HepG2 (cell line): ENCODE measurements around the gene PLCB2. TPM values are rescaled to one million over a fixed set of nuclear protein-coding genes. Genes with fewer than 3 reads are reported as not detected.

ENCODE experiments used
- ATAC-seq: fragments of 200-7000 bp; cut with Tn5 transposase; 3 replicates; pipeline ENCODE4 v1.9.1; 2020; ENCODE audit warnings: mild to moderate bottlenecking, moderate library complexity
- BruUV-seq: library from RNA; stranded (reverse); fragments of 400-500 nt; replicated peaks from 2 replicates; lab custom pipeline; 2021; lab: Mats Ljungman, UMichigan
- CTCF ChIA-PET: fragments of 300-600 bp; formaldehyde crosslinking; extraction: SDS; loops from one replicate; lab custom pipeline; 2021; ENCODE audit warnings: low total read pairs, inconsistent platforms, low intra/inter-chr PET ratio; lab: Yijun Ruan, JAX
- POLR2A ChIA-PET: fragments of 350-600 bp; sonication (Branson Sonifier 250); formaldehyde crosslinking; loops from one replicate; lab custom pipeline; 2020; ENCODE audit warnings: antibody characterized with exemption, inconsistent platforms; lab: Yijun Ruan, JAX
- DNase-seq: peaks from one replicate; pipeline ENCODE4 v3.0.0-alpha.2; 2015; ENCODE audit warnings: low spot score
- FAIRE-seq: peaks from 3 replicates; lab custom pipeline; 2011; peaks lifted over from hg19 to GRCh38; lab: Jason Lieb, UNC
- H2AFZ ChIP-seq: one replicate; pipeline ENCODE4 v1.6.1; 2011; ENCODE audit warnings: low read length, inconsistent platforms
- H3K27ac ChIP-seq: fragments of 300-600 bp; 3 replicates; pipeline ENCODE4 v1.8.0; 2011; ENCODE audit warnings: mixed run types, mild to moderate bottlenecking, mixed read lengths, low read length, inconsistent platforms; ENCODE audit not compliant: insufficient read depth; ENCODE audit errors: extremely low read length
- H3K27me3 ChIP-seq, 2 experiments: fragments of 200-600 bp in 1 of 2; 2 replicates in 1 of 2; 3 replicates in 1 of 2; pipeline versions ENCODE4 v1.6.0 to v1.8.0; 2011; ENCODE audit warnings: low read length in 2 of 2, mild to moderate bottlenecking in 2 of 2, moderate library complexity in 2 of 2, inconsistent platforms in 1 of 2; ENCODE audit not compliant: insufficient read depth in 2 of 2, control insufficient read depth in 1 of 2
- H3K36me3 ChIP-seq, 2 experiments: fragments of 200-600 bp in 1 of 2; replicated peaks in 1 of 2; 2 replicates in 1 of 2; 3 replicates in 1 of 2; pipeline versions ENCODE4 v1.5.1 to v1.8.0; 2011; ENCODE audit warnings: low read length in 2 of 2, inconsistent platforms in 1 of 2; ENCODE audit not compliant: insufficient read depth in 2 of 2, control insufficient read depth in 1 of 2
- H3K4me1 ChIP-seq: 2 replicates; pipeline ENCODE4 v1.5.1; 2012; ENCODE audit warnings: low read length, inconsistent platforms; ENCODE audit not compliant: insufficient read depth
- H3K4me2 ChIP-seq: 2 replicates; pipeline ENCODE4 v1.6.0; 2011; ENCODE audit warnings: low read depth, low read length, inconsistent platforms
- H3K4me3 ChIP-seq, 3 experiments: fragments of 200-600 bp in 1 of 3; sonication (generic), shearing (Covaris generic) in 1 of 3; replicated peaks in 1 of 3; 2 replicates each; pipeline ENCODE4 v1.5.1; 2011 to 2016; ENCODE audit warnings: low read length in 3 of 3, inconsistent platforms in 2 of 3, low read depth in 2 of 3, mild to moderate bottlenecking in 2 of 3, control low read depth in 1 of 3, mixed read lengths in 1 of 3; ENCODE audit not compliant: insufficient read depth in 1 of 3
- H3K79me2 ChIP-seq: one replicate; pipeline ENCODE4 v1.6.1; 2011; ENCODE audit warnings: low read length, inconsistent platforms; ENCODE audit not compliant: insufficient read depth
- H3K9ac ChIP-seq: 2 replicates; pipeline ENCODE4 v1.6.0; 2011; ENCODE audit warnings: mild to moderate bottlenecking, low read depth, low read length, inconsistent platforms; ENCODE audit not compliant: insufficient read depth
- H3K9me3 ChIP-seq: 2 replicates; pipeline ENCODE4 v1.5.1; 2012; ENCODE audit warnings: mild to moderate bottlenecking, low read length
- H4K20me1 ChIP-seq: 2 replicates; pipeline ENCODE4 v1.6.0; 2011; ENCODE audit warnings: inconsistent platforms, mild to moderate bottlenecking, low read length, moderate library complexity; ENCODE audit not compliant: insufficient read depth
- ISL2 ChIP-seq: sonication (generic); formaldehyde crosslinking; IDR thresholded peaks from 2 replicates; pipeline ENCODE4 v1.5.0; 2020; ENCODE audit warnings: missing genetic modification reagents
- JUND ChIP-seq: sonication (generic); formaldehyde crosslinking; IDR thresholded peaks from 2 replicates; pipeline ENCODE4 v1.8.0; 2022; ENCODE audit warnings: mild to moderate bottlenecking, missing genetic modification reagents
- PITX1 ChIP-seq: sonication (generic); formaldehyde crosslinking; IDR thresholded peaks from 2 replicates; pipeline ENCODE4 v1.5.1; 2020; ENCODE audit warnings: mild to moderate bottlenecking, missing genetic modification reagents
- SP5 ChIP-seq: IDR thresholded peaks from 2 replicates; pipeline ENCODE4 v1.6.1; 2016; ENCODE audit warnings: low read depth, borderline replicate concordance
- TBP ChIP-seq: sonication (generic); formaldehyde crosslinking; IDR thresholded peaks from 2 replicates; pipeline ENCODE4 v1.5.0; 2020; ENCODE audit warnings: missing genetic modification reagents
- ZNF280B ChIP-seq: sonication (generic); formaldehyde crosslinking; IDR thresholded peaks from 2 replicates; pipeline ENCODE4 v1.5.0; 2020; ENCODE audit warnings: missing genetic modification reagents, mild to moderate bottlenecking, borderline replicate concordance
- ZNF501 ChIP-seq: sonication (generic); formaldehyde crosslinking; IDR thresholded peaks from 2 replicates; pipeline ENCODE4 v1.5.1; 2020; ENCODE audit warnings: mild to moderate bottlenecking, moderate library complexity, missing genetic modification reagents
- ZNF609 ChIP-seq: sonication (generic); formaldehyde crosslinking; IDR thresholded peaks from 2 replicates; pipeline ENCODE4 v1.4.0; 2020; ENCODE audit warnings: mild to moderate bottlenecking, missing genetic modification reagents, borderline replicate concordance
- ZNF841 ChIP-seq: sonication (generic); formaldehyde crosslinking; IDR thresholded peaks from 2 replicates; pipeline ENCODE4 v1.8.1; 2023; ENCODE audit warnings: missing genetic modification reagents, borderline replicate concordance
- WGBS: methylation state at CpG from one replicate; pipeline ENCODE4 v1.1.6; 2017; ENCODE audit warnings: low lambda C conversion rate; 5-methylcytosine and 5-hydroxymethylcytosine counted together
- in situ Hi-C: cut with HindIII; loops from 2 replicates; pipeline ENCODE4 v1.10.0; 2017; ENCODE audit warnings: low pct_unique_long_range_greater_than_20kb; ENCODE audit not compliant: extremely low pct_ligation_motif_present
- intact Hi-C: fragments of 100-400 bp; cut with micrococcal nuclease; formaldehyde crosslinking; loops from one replicate; pipeline ENCODE4 v1.10.0; 2022; ENCODE audit not compliant: unreplicated experiment
- polyA plus RNA-seq, 8 experiments: library from polyadenylated mRNA; depleted of rRNA in 3 of 8; stranded (reverse) in 7 of 8; unstranded in 1 of 8; fragments of >200 nt; fragmentation: Illumina TruSeq in 4 of 8; extraction: Trizol in 4 of 8; gene quantifications; 2 replicates each; pipeline versions ENCODE4 v1.2.1 to v1.2.3, GENCODE V29; 2011 to 2016; ENCODE audit warnings: low read depth in 4 of 8, missing spikeins in 1 of 8, mixed read lengths in 1 of 8; ENCODE audit not compliant: insufficient read depth in 1 of 8
- total RNA-seq, 5 experiments: library from RNA; depleted of rRNA; stranded (reverse); fragments of >200 nt; fragmentation: Illumina TruSeq; extraction: Trizol; gene quantifications; 2 replicates each; pipeline ENCODE4 v1.2.3, GENCODE V29; 2016; ENCODE audit warnings: low read depth in 1 of 5
- TF ChIP-seq, protein P1 (sequence below): sonication (generic); formaldehyde crosslinking; IDR thresholded peaks from 2 replicates; pipeline ENCODE4 v1.5.0; 2020; ENCODE audit warnings: mild to moderate bottlenecking, missing genetic modification reagents, moderate library complexity

The PLCB2 gene
- total and polyA plus RNA-seq, 2 of the 13 experiments (the other 11 are each of a cell fraction or from before 2014, with no cell fraction given), result 0.11 TPM; not detected in 1

GRCh38 chr15:40250771-40251483, 56.8 kb downstream of the PLCB2 start:
- Histone ChIP-seq H4K20me1 (no peaks in the 10 kb centered on the region), H3K4me1 (peaks cover 21% of the 10 kb centered on the region), H3K79me2 (no peaks in the 10 kb centered on the region), H3K4me3 (no peak overlapping the region), H3K27ac (no peak overlapping the region), H3K9me3 (no peaks in the 10 kb centered on the region), H3K36me3 (no peaks in the 10 kb centered on the region), H3K27me3 (peaks cover 1 to 68% of the 10 kb centered on the region in 2 experiments; a peak in 4 of 5 replicates), H2AFZ (no peak overlapping the region), H3K9ac (no peak overlapping the region), H3K4me2 (no peak overlapping the region)
- WGBS, result 55% methylated on average over 12 of the region's 13 CpGs
- in situ Hi-C loops (no loop called here), intact Hi-C loops (no loop called here)
- no peak for ATAC-seq
- no TSS peak for BruUV-seq
- FAIRE-seq, result no peak
- ChIA-PET POLR2A (no interaction called here), CTCF (interaction anchor here (2.0 kb wide), 1 partner anchor 24 kb away, joined by 5 read pairs; no protein-coding TSS in a partner anchor)
- DNase-seq, result no peak
- TF ChIP-seq ZNF280B (CRISPR knock-in tag), result no peak
- no peak for TF ChIP-seq ISL2
- TF ChIP-seq TBP, result no peak
- no peak for TF ChIP-seq ZNF501
- TF ChIP-seq PITX1 (CRISPR knock-in tag), result no peak
- no peak for TF ChIP-seq SP5
- TF ChIP-seq, protein P1, sequence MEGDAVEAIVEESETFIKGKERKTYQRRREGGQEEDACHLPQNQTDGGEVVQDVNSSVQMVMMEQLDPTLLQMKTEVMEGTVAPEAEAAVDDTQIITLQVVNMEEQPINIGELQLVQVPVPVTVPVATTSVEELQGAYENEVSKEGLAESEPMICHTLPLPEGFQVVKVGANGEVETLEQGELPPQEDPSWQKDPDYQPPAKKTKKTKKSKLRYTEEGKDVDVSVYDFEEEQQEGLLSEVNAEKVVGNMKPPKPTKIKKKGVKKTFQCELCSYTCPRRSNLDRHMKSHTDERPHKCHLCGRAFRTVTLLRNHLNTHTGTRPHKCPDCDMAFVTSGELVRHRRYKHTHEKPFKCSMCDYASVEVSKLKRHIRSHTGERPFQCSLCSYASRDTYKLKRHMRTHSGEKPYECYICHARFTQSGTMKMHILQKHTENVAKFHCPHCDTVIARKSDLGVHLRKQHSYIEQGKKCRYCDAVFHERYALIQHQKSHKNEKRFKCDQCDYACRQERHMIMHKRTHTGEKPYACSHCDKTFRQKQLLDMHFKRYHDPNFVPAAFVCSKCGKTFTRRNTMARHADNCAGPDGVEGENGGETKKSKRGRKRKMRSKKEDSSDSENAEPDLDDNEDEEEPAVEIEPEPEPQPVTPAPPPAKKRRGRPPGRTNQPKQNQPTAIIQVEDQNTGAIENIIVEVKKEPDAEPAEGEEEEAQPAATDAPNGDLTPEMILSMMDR (CRISPR knock-in tag), result no peak
- TF ChIP-seq ZNF609 (CRISPR knock-in tag), result no peak
- no peak for TF ChIP-seq JUND (CRISPR knock-in tag)
- no peak for TF ChIP-seq ZNF841 (CRISPR knock-in tag)
